Transverse colon (tissue), 4 donors: Measurements from ENCODE around the gene LRBA. TPM values are rescaled to one million over a fixed set of nuclear protein-coding genes. Genes with fewer than 3 reads are reported as not detected.

Experiments
- DNase-seq: peaks from one replicate; pipeline ENCODE4 v3.0.0-alpha.2; 2019
- H3K27ac ChIP-seq, 4 donors: fragments of 200-600 bp; sonication (generic); 2 replicates each; pipeline ENCODE4 v1.5.1; 2016 to 2018; ENCODE audit warnings: inconsistent platforms in 4 of 4
- H3K27me3 ChIP-seq: fragments of 200-600 bp; sonication (generic); 2 replicates; pipeline ENCODE4 v1.5.1; 2017; ENCODE audit warnings: inconsistent platforms
- H3K36me3 ChIP-seq, 4 donors: fragments of 200-600 bp; sonication (generic); 2 replicates each; pipeline ENCODE4 v1.5.1; 2017 to 2019; ENCODE audit warnings: inconsistent platforms in 4 of 4
- H3K4me1 ChIP-seq, 4 donors: fragments of 200-600 bp; sonication (generic); 2 replicates each; pipeline ENCODE4 v1.5.1; 2017 to 2020; ENCODE audit warnings: inconsistent platforms in 4 of 4
- H3K4me3 ChIP-seq, 4 donors: fragments of 200-600 bp; sonication (generic); 1 replicate in 1 of 4; 2 replicates in 3 of 4; pipeline versions ENCODE4 v1.5.1 to v1.6.1; 2017 to 2019; ENCODE audit warnings: inconsistent platforms in 4 of 4
- H3K9me3 ChIP-seq, 2 donors: fragments of 200-600 bp; sonication (generic); 2 replicates each; pipeline ENCODE4 v1.5.1; 2017 to 2019; ENCODE audit warnings: inconsistent platforms in 2 of 2
- EP300 ChIP-seq: sonication (generic); formaldehyde crosslinking; IDR thresholded peaks from one replicate; pipeline ENCODE4 v1.6.1; 2017; ENCODE audit warnings: antibody characterized with exemption, low read depth
- POLR2A ChIP-seq: fragments of 450-650 bp; IDR thresholded peaks from one replicate; pipeline ENCODE4 v1.6.1; 2016; ENCODE audit warnings: antibody characterized with exemption, mild to moderate bottlenecking, moderate library complexity
- POLR2AphosphoS5 ChIP-seq, 3 donors: sonication (generic); formaldehyde crosslinking; IDR thresholded peaks; one replicate each; pipeline ENCODE4 v1.6.1; 2016; ENCODE audit warnings: antibody characterized with exemption in 3 of 3
- WGBS, 2 donors: methylation state at CpG; one replicate each; pipeline ENCODE4 v1.1.5; 2018; ENCODE audit warnings: low coverage in 1 of 2; 5-methylcytosine and 5-hydroxymethylcytosine counted together
- in situ Hi-C, 4 donors: fragments of 200-750 bp; cut with MboI; loops; one replicate each; pipeline versions ENCODE4 v1.15.0 to v1.15.1; 2017; ENCODE audit warnings: low sequenced_read_pairs in 3 of 4, low pct_ligation_motif_present in 1 of 4, low pct_unique_long_range_greater_than_20kb in 1 of 4
- intact Hi-C: fragments of 100-400 bp; cut with DNase I; formaldehyde crosslinking; loops from one replicate; pipeline ENCODE4 v1.15.1; 2023; ENCODE audit warnings: low total_unique reads
- total RNA-seq, 4 donors: library from RNA; depleted of rRNA; stranded (reverse); fragments of >200 nt; gene quantifications; one replicate each; pipeline ENCODE4 v1.1.0, GENCODE V29; 2016
- TF ChIP-seq, protein P1 (sequence below), 5 experiments: fragments of 200-600 bp in 3 of 5; fragments of 450-650 bp in 2 of 5; sonication (generic) in 3 of 5; IDR thresholded peaks; 1 replicate in 2 of 5; 2 replicates in 3 of 5; pipeline ENCODE4 v1.5.1; 2016 to 2017; ENCODE audit warnings: antibody characterized with exemption in 5 of 5, inconsistent platforms in 3 of 5, mild to moderate bottlenecking in 2 of 5, moderate library complexity in 1 of 5

LRBA gene
- total RNA-seq, 4 donors from 2014 or later, result 82.7 to 125 (median 112) TPM

DNA sequence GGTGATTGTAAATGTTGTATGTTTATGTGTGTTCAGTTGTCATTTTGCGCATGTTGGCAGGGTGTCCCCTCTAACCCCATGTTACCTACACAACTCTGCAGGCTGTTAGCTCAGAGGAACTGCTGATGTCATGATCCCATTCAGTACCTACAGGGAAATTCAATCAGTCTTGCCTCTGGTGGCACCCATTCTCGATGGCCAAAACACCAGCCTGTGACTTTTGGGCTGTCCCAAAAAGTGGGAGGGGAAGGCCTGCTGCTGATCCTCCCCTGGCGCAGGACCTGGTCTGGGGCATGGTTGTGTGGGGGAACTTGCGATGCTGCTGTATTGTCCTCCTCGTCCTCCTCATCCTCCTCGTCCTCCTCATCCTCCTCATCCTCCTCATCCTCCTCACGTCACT is 762.3 kb downstream of the LRBA start:
- no peak for TF ChIP-seq POLR2AphosphoS5 (IDR thresholded peaks at IDR 0.05)
- no peak for TF ChIP-seq POLR2A
- no peak for TF ChIP-seq EP300
- no peak overlapping the region for H3K4me3 ChIP-seq
- H3K27ac ChIP-seq, result peak overlapping the region in 3 of 4 donors; percentile 2 to 62 (median 61)
- in situ Hi-C loops (no loop called here), intact Hi-C loops (no loop called here)
- H3K4me1 ChIP-seq, result peaks cover 11 to 30% (median 22%) of the 10 kb centered on the region in 4 donors
- 67 to 89% methylated on average over 3 to 7 of the region's 7 CpGs for WGBS, 2 donors
- H3K9me3 ChIP-seq, result no peaks in the 10 kb centered on the region
- no peaks in the 10 kb centered on the region for H3K36me3 ChIP-seq
- no peaks in the 10 kb centered on the region for H3K27me3 ChIP-seq
- DNase-seq, result no peak

GRCh38 chr4:150252306-150252705 is 762.8 kb downstream of the LRBA start:
- TF ChIP-seq POLR2AphosphoS5 (IDR thresholded peaks at IDR 0.05) (no peak), EP300 (no peak), POLR2A (no peak)
- TF ChIP-seq, protein P1, sequence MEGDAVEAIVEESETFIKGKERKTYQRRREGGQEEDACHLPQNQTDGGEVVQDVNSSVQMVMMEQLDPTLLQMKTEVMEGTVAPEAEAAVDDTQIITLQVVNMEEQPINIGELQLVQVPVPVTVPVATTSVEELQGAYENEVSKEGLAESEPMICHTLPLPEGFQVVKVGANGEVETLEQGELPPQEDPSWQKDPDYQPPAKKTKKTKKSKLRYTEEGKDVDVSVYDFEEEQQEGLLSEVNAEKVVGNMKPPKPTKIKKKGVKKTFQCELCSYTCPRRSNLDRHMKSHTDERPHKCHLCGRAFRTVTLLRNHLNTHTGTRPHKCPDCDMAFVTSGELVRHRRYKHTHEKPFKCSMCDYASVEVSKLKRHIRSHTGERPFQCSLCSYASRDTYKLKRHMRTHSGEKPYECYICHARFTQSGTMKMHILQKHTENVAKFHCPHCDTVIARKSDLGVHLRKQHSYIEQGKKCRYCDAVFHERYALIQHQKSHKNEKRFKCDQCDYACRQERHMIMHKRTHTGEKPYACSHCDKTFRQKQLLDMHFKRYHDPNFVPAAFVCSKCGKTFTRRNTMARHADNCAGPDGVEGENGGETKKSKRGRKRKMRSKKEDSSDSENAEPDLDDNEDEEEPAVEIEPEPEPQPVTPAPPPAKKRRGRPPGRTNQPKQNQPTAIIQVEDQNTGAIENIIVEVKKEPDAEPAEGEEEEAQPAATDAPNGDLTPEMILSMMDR (IDR thresholded peaks at IDR 0.05), result no peak
- Histone ChIP-seq H3K27ac (peak overlapping the region in 3 of 4 donors; percentile 2 to 62 (median 61)), H3K4me3 (no peak overlapping the region), H3K36me3 (no peaks in the 10 kb centered on the region), H3K27me3 (no peaks in the 10 kb centered on the region), H3K9me3 (no peaks in the 10 kb centered on the region), H3K4me1 (peaks cover 11 to 26% (median 20%) of the 10 kb centered on the region in 4 donors)
- DNase-seq, result no peak
- in situ Hi-C loops (no loop called here), intact Hi-C loops (no loop called here)
- WGBS, 2 donors, result 75 to 78% methylated on average over 3 to 6 of the region's 6 CpGs

DNA sequence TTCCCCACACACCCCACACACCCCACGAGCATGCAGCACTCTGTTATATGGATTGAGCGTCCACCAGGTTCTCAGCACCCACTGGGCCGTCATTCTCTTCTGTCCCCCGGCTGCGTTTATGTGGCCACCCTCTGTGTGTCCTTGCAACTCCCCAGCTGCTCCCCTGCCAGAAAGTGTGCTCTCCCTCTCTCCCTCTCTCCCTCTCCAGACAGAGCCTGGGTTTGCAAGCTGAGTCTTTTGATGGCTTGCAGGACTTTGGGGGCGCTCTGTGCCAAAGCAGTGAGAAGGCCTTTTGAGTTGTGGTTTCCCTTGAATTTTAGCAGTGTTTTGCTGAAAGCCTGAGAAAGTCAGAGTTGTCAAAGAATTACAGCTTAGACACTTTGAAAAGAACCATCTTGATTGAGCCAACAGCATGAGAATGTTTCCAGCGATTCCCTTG is 763.3 kb downstream of the LRBA start:
- TF ChIP-seq EP300 (no peak), POLR2AphosphoS5 (IDR thresholded peaks at IDR 0.05) (peak in 1 of 3 donors; percentile 33)
- no peak for DNase-seq
- Histone ChIP-seq H3K4me1 (peaks cover 11 to 21% (median 19%) of the 10 kb centered on the region in 4 donors), H3K27ac (peak overlapping the region in 3 of 4 donors; percentile 2 to 62 (median 61)), H3K36me3 (no peaks in the 10 kb centered on the region), H3K9me3 (no peaks in the 10 kb centered on the region), H3K4me3 (no peak overlapping the region), H3K27me3 (no peaks in the 10 kb centered on the region)
- in situ Hi-C loops (no loop called here), intact Hi-C loops (no loop called here)
- 73 to 83% methylated on average over 1 to 7 of the region's 7 CpGs for WGBS, 2 donors

DNA sequence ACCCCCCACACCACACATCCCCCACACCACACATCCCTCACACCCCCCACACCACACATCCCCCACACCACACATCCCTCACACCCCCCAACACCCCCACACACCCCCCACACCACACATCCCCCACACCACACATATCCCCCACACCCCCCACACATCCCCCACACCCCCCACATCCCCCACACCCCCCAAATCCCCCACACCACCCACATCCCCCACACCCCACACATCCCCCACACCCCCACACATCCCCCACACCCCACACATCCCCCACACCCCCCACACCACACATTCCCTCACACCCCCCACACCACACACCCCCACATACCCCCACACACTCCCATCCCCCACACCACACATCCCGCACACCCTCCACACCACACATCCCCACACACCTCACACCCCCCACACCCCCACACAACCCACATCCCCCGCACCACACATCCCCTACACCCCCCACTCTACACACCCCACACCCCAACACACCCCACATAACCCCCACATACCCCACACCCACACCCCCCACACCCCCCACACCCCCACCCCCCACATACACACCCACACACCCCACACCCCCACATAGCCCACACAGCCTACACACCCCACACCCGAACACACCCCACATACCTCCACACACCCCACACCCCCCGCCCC is 764.0 kb downstream of the LRBA start:
- peaks cover 10 to 15% (median 12%) of the 10 kb centered on the region in 4 donors for H3K4me1 ChIP-seq
- H3K27ac ChIP-seq, result peak overlapping the region in 1 of 4 donors; percentile 61
- TF ChIP-seq, protein P1 (IDR thresholded peaks at IDR 0.05), result no peak
- no peak for TF ChIP-seq EP300
- TF ChIP-seq POLR2AphosphoS5 (IDR thresholded peaks at IDR 0.05), result no peak
- no peak for TF ChIP-seq POLR2A
- intact Hi-C loops (no loop called here), in situ Hi-C loops (no loop called here)
- H3K36me3 ChIP-seq, result no peaks in the 10 kb centered on the region
- H3K9me3 ChIP-seq, result no peaks in the 10 kb centered on the region
- no peak overlapping the region for H3K4me3 ChIP-seq
- H3K27me3 ChIP-seq, result no peaks in the 10 kb centered on the region
- no CpG with 5 or more reads among the region's 4 CpGs for WGBS, 2 donors
- no peak for DNase-seq

DNA sequence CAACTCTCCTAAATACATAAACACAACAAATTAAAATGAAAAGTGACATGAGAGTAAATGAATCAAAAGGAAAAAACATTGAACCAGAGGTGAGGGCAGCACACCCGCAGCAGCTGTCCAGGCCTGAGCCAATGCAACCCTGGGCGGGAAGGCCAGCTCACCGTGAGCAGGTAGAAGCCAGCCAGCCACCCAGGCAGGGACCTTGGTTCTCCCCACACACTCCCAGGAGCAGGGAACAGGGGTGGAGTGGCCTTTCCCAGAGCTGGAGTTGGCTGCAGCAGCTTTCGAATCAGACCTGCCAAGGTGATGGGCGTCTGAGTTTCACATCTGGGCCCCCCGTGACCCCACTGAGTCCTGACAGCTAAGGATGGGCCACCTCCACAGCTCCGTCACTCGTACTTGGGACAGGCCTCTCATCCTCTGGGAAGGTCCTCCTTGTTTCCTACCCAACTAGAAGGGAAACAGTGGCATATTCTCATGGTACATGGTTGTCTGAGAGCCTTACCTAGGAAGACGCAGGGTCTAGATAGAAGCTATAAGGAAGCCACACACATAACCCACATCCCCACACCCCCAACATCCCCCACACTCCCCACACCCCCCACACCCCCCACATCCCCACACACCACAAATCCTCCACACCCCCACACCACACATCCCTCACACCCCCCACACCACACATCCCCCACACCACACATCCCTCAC is 764.6 kb downstream of the LRBA start:
- 64 to 75% methylated on average over 3 to 9 of the region's 9 CpGs for WGBS, 2 donors
- in situ Hi-C loops (no loop called here), intact Hi-C loops (no loop called here)

More for the DNA sequence above, 764.6 kb downstream of the LRBA start:
- H3K9me3 ChIP-seq, result no peaks in the 10 kb centered on the region
- DNase-seq, result no peak
- no peak overlapping the region for H3K27ac ChIP-seq
- TF ChIP-seq POLR2AphosphoS5 (IDR thresholded peaks at IDR 0.05), result no peak
- TF ChIP-seq, protein P1 (IDR thresholded peaks at IDR 0.05), result no peak
- TF ChIP-seq POLR2A, result no peak
- TF ChIP-seq EP300, result no peak
- H3K27me3 ChIP-seq, result no peaks in the 10 kb centered on the region
- H3K36me3 ChIP-seq, result no peaks in the 10 kb centered on the region
- peaks cover 3 to 8% (median 6%) of the 10 kb centered on the region in 4 donors for H3K4me1 ChIP-seq
- H3K4me3 ChIP-seq, result no peak overlapping the region
